ENCODE measurements around the gene ESRRB.
"Not testable (repeated sequence)": the region's sequence is repeated elsewhere in the genome, so short reads cannot be mapped to it uniquely, and the experiment has no call there.

ESRRB gene

GRCh38 chr14:76498976-76499375 lies 123.0 kb downstream of the ESRRB start:
- DNase-seq = no peak

- DNase-seq = no peak
Observed at GRCh38 chr14:76499399-76499798, 123.5 kb downstream of the ESRRB start.

- no peak for DNase-seq
Observed at GRCh38 chr14:76500011-76500410, 124.1 kb downstream of the ESRRB start.

- DNase-seq = no peak
Observed at GRCh38 chr14:76500480-76500879, 124.5 kb downstream of the ESRRB start.

- no peak for DNase-seq
Observed at GRCh38 chr14:76501156-76501720, 125.3 kb downstream of the ESRRB start.

GRCh38 chr14:76502219-76502618 lies 126.3 kb downstream of the ESRRB start:
- no peak for DNase-seq

- DNase-seq = no peak
Observed at GRCh38 chr14:76502638-76503037, 126.7 kb downstream of the ESRRB start.

GRCh38 chr14:76509311-76509710 lies 133.4 kb downstream of the ESRRB start:
- no peak for DNase-seq

- no peak for DNase-seq
Observed at GRCh38 chr14:76510181-76510580, 134.2 kb downstream of the ESRRB start.

GRCh38 chr14:76514213-76514998 lies 138.5 kb downstream of the ESRRB start:
- peak; percentile 16 for DNase-seq

- no peak for DNase-seq
Observed at GRCh38 chr14:76516884-76517283, 140.9 kb downstream of the ESRRB start.

GRCh38 chr14:76518366-76518765 lies 142.4 kb downstream of the ESRRB start:
- DNase-seq = no peak

GRCh38 chr14:76525106-76525821 lies 149.3 kb downstream of the ESRRB start:
- DNase-seq = no peak

GRCh38 chr14:76531085-76531484 lies 155.1 kb downstream of the ESRRB start:
- DNase-seq = no peak

- no peak for DNase-seq
Observed at GRCh38 chr14:76531821-76532318, 155.9 kb downstream of the ESRRB start.

- not testable (repeated sequence) for DNase-seq
Observed at GRCh38 chr14:76536636-76537035, 160.7 kb downstream of the ESRRB start.

- DNase-seq = no peak
Observed at GRCh38 chr14:76537906-76538647, 162.1 kb downstream of the ESRRB start.

- DNase-seq = no peak
Observed at GRCh38 chr14:76538648-76539008, 162.7 kb downstream of the ESRRB start.

GRCh38 chr14:76539130-76539529 lies 163.2 kb downstream of the ESRRB start:
- no peak for DNase-seq

GRCh38 chr14:76541594-76542219 lies 165.8 kb downstream of the ESRRB start:
- DNase-seq = no peak

GRCh38 chr14:76546426-76547221 lies 170.7 kb downstream of the ESRRB start:
- peak; percentile 44 for DNase-seq

- no peak for DNase-seq
Observed at GRCh38 chr14:76547831-76548230, 171.9 kb downstream of the ESRRB start.
